C4-2B (cell line): ENCODE data around the gene RSRC1.

Experiments used
- CTCF ChIP-seq: fragments of 450-650 bp; conservative IDR thresholded peaks from 2 replicates; pipeline ENCODE4 v1.5.1; 2017; ENCODE audit warnings: mild to moderate bottlenecking
- ZFX ChIP-seq: fragments of 450-650 bp; IDR thresholded peaks from 2 replicates; pipeline ENCODE4 v1.6.1; 2017

DNA sequence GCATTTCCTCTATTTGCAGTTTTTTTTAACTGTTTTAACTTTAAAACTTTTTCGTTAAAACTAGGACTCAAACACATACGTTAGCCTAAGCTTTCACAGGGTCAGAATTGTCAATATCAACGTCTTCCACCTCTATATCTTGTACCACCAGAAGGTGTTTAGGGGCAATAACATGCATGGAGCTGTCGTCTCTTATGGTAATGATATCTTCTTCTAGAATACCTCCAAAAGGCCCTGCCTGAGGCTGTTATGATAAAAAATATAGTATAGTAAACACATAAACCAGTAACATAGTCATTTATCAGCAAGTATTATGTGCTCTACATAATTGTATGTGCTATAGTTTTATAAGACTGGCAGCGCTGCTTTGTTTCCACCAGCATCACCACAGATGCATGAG is 384.8 kb downstream of the RSRC1 start:
- TF ChIP-seq CTCF (no peak), ZFX (no peak)
